GM12865 (cell line): ENCODE data around the gene CCT8.

Experiments
- DNase-seq: peaks from one replicate; pipeline ENCODE4 v3.0.0; 2010; ENCODE audit warnings: low read depth
- H3K4me3 ChIP-seq: 2 replicates; pipeline ENCODE4 v1.5.1; 2011; ENCODE audit warnings: mild to moderate bottlenecking, low read depth, low read length, control low read depth
- CTCF ChIP-seq: IDR thresholded peaks from 2 replicates; pipeline ENCODE4 v1.5.1; 2011; ENCODE audit warnings: low read length, control low read depth, low read depth, inconsistent platforms; ENCODE audit not compliant: insufficient read depth; ENCODE audit errors: missing control alignments

Gene CCT8

GRCh38 chr21:29104239-29104708, 30.8 kb upstream of the CCT8 start:
- DNase-seq: no peak
- TF ChIP-seq CTCF: no peak
- H3K4me3 ChIP-seq: no peak overlapping the region

GRCh38 chr21:29102791-29103257, 29.4 kb upstream of the CCT8 start:
- DNase-seq: no peak
- TF ChIP-seq CTCF: no peak
- H3K4me3 ChIP-seq: no peak overlapping the region

GRCh38 chr21:29098156-29098555, 24.7 kb upstream of the CCT8 start:
- no peak overlapping the region for H3K4me3 ChIP-seq
- DNase-seq: no peak
- no peak for TF ChIP-seq CTCF

- no peak for TF ChIP-seq CTCF
- DNase-seq: no peak
- no peak overlapping the region for H3K4me3 ChIP-seq
Observed at GRCh38 chr21:29096218-29097015, 23.0 kb upstream of the CCT8 start.

- TF ChIP-seq CTCF: no peak
- H3K4me3 ChIP-seq: no peak overlapping the region
- DNase-seq: no peak
Observed at GRCh38 chr21:29092102-29092959, 18.9 kb upstream of the CCT8 start.

GRCh38 chr21:29091033-29091432, 17.6 kb upstream of the CCT8 start:
- TF ChIP-seq CTCF: no peak
- H3K4me3 ChIP-seq: no peak overlapping the region
- no peak for DNase-seq
